GM23338 (cell line): ENCODE results near the gene KRT12. TPM values are rescaled to one million over a fixed set of nuclear protein-coding genes. Genes with fewer than 3 reads are reported as not detected.

Source experiments
- ATAC-seq: fragments of 200-7000 bp; cut with Tn5 transposase; 3 replicates; pipeline ENCODE4 v1.9.1; 2020
- DNase-seq: peaks from one replicate; pipeline ENCODE4 v3.0.0-alpha.2; 2015; ENCODE audit warnings: low spot score
- H2AFZ ChIP-seq: fragments of 200-600 bp; sonication (generic); 2 replicates; pipeline ENCODE4 v1.8.0; 2016; ENCODE audit warnings: antibody characterized with exemption, mild to moderate bottlenecking, moderate library complexity
- H3F3A ChIP-seq: fragments of 200-600 bp; sonication (generic); replicated peaks from 2 replicates; pipeline ENCODE4 v1.8.0; 2017; ENCODE audit warnings: antibody characterized with exemption, mixed run types, low read depth
- H3K27ac ChIP-seq: fragments of 200-600 bp; sonication (generic); 2 replicates; pipeline ENCODE4 v1.6.1; 2016; ENCODE audit warnings: low read depth
- H3K27me3 ChIP-seq: fragments of 200-600 bp; sonication (generic); 2 replicates; pipeline ENCODE4 v1.8.0; 2016; ENCODE audit warnings: mild to moderate bottlenecking, mixed run types, moderate library complexity; ENCODE audit not compliant: insufficient read depth
- H3K36me3 ChIP-seq: fragments of 200-600 bp; sonication (generic); 2 replicates; pipeline ENCODE4 v1.8.0; 2016; ENCODE audit warnings: mild to moderate bottlenecking; ENCODE audit not compliant: insufficient read depth
- H3K4me1 ChIP-seq: fragments of 200-600 bp; sonication (generic); 2 replicates; pipeline ENCODE4 v1.8.0; 2016; ENCODE audit warnings: mild to moderate bottlenecking, moderate library complexity; ENCODE audit not compliant: insufficient read depth
- H3K4me2 ChIP-seq: fragments of 200-600 bp; sonication (generic); 2 replicates; pipeline ENCODE4 v1.7.1; 2017; ENCODE audit warnings: mixed run types
- H3K4me3 ChIP-seq: fragments of 200-600 bp; sonication (generic); 2 replicates; pipeline ENCODE4 v1.6.1; 2016; ENCODE audit warnings: mixed run types
- H3K79me2 ChIP-seq: fragments of 200-600 bp; sonication (generic); replicated peaks from 2 replicates; pipeline ENCODE4 v1.8.0; 2017; ENCODE audit warnings: mild to moderate bottlenecking; ENCODE audit not compliant: insufficient read depth
- H3K9me2 ChIP-seq: fragments of 200-600 bp; sonication (generic); 2 replicates; pipeline ENCODE4 v1.8.0; 2017; ENCODE audit not compliant: insufficient read depth
- H4K20me1 ChIP-seq: fragments of 200-600 bp; sonication (generic); replicated peaks from 2 replicates; pipeline ENCODE4 v1.8.0; 2017; ENCODE audit warnings: mild to moderate bottlenecking; ENCODE audit not compliant: insufficient read depth
- H3K27ac Mint-ChIP-seq: 2 replicates; pipeline ENCODE4 v1.8.0; 2020; ENCODE audit warnings: inconsistent platforms, mild to moderate bottlenecking, moderate library complexity, mixed read lengths
- H3K27me3 Mint-ChIP-seq: 3 replicates; pipeline ENCODE4 v1.8.0; 2022; ENCODE audit warnings: low read depth, mild to moderate bottlenecking, moderate library complexity, mixed read lengths, inconsistent platforms; ENCODE audit not compliant: insufficient read depth, poor library complexity
- H3K36me3 Mint-ChIP-seq: 3 replicates; pipeline ENCODE4 v1.8.0; 2021; ENCODE audit warnings: low read depth, mild to moderate bottlenecking, inconsistent platforms, moderate library complexity, mixed read lengths
- H3K4me1 Mint-ChIP-seq: 3 replicates; pipeline ENCODE4 v1.8.0; 2020; ENCODE audit warnings: mild to moderate bottlenecking, inconsistent platforms, mixed read lengths
- H3K4me3 Mint-ChIP-seq: 3 replicates; pipeline ENCODE4 v1.8.0; 2021; ENCODE audit warnings: moderate library complexity, mild to moderate bottlenecking, inconsistent platforms, mixed read lengths
- H3K9me3 Mint-ChIP-seq: 3 replicates; pipeline ENCODE4 v1.8.0; 2020; ENCODE audit warnings: moderate library complexity, mild to moderate bottlenecking, inconsistent platforms, mixed read lengths
- CREB1 ChIP-seq: fragments of 250-450 bp; sonication (Bioruptor Pico); IDR thresholded peaks from 2 replicates; pipeline ENCODE4 v1.5.0; 2020; ENCODE audit warnings: low read depth, mild to moderate bottlenecking, moderate library complexity
- EZH2 ChIP-seq: fragments of 200-600 bp; sonication (generic); IDR thresholded peaks from one replicate; pipeline ENCODE4 v1.8.0; 2017; ENCODE audit warnings: antibody characterized with exemption, mild to moderate bottlenecking, low read depth; ENCODE audit not compliant: unreplicated experiment
- EZH2phosphoT487 ChIP-seq: fragments of 200-600 bp; sonication (generic); IDR thresholded peaks from one replicate; pipeline ENCODE4 v1.8.1; 2018; ENCODE audit warnings: antibody characterized with exemption; ENCODE audit not compliant: unreplicated experiment
- NANOG ChIP-seq: IDR thresholded peaks from 2 replicates; pipeline ENCODE4 v1.6.1; 2016; ENCODE audit warnings: antibody characterized with exemption, borderline replicate concordance
- POLR2AphosphoS5 ChIP-seq: IDR thresholded peaks from 2 replicates; pipeline ENCODE4 v1.6.1; 2016; ENCODE audit warnings: antibody characterized with exemption, low read depth
- STAT1 ChIP-seq: IDR thresholded peaks from one replicate; pipeline ENCODE4 v1.6.1; 2016; ENCODE audit warnings: antibody characterized with exemption; ENCODE audit not compliant: unreplicated experiment
- ZNF114 ChIP-seq: fragments of 250-450 bp; sonication (Bioruptor Pico); IDR thresholded peaks from 2 replicates; pipeline ENCODE4 v1.5.0; 2020; ENCODE audit warnings: mild to moderate bottlenecking, moderate library complexity
- ZNF331 ChIP-seq: fragments of 250-450 bp; sonication (Bioruptor Pico); IDR thresholded peaks from 2 replicates; pipeline ENCODE4 v1.5.0; 2020; ENCODE audit warnings: low read depth, mild to moderate bottlenecking, moderate library complexity
- polyA plus RNA-seq: library from polyadenylated mRNA; unstranded; fragments of >200 nt; fragmentation: Nextera tagmentation; extraction: Ambion mirVana; gene quantifications from 2 replicates; pipeline ENCODE4 v1.2.1, GENCODE V29; 2016
- total RNA-seq: library from RNA; depleted of rRNA; stranded (reverse); fragments of >200 nt; shearing (Covaris generic); gene quantifications from 2 replicates; pipeline ENCODE4 v1.2.3, GENCODE V29; 2014
- TF ChIP-seq, protein P1 (sequence below): fragments of 250-450 bp; sonication (Bioruptor Pico); IDR thresholded peaks from 2 replicates; pipeline ENCODE4 v1.5.0; 2020; ENCODE audit warnings: mild to moderate bottlenecking, moderate library complexity
- TF ChIP-seq, protein P2 (sequence below), 2 experiments: fragments of 200-600 bp in 1 of 2; sonication (generic) in 1 of 2; conservative IDR thresholded peaks; 2 replicates each; pipeline versions ENCODE4 v1.5.1 to v1.6.1; 2016 to 2017; ENCODE audit warnings: antibody characterized with exemption in 2 of 2, low read depth in 2 of 2, mild to moderate bottlenecking in 2 of 2, moderate library complexity in 1 of 2
- TF ChIP-seq, protein P3 (sequence below): IDR thresholded peaks from 2 replicates; pipeline ENCODE4 v1.6.1; 2016; ENCODE audit warnings: antibody characterized with exemption

KRT12 gene
- total and polyA plus RNA-seq, 2 experiments from 2014 or later, result not detected

DNA sequence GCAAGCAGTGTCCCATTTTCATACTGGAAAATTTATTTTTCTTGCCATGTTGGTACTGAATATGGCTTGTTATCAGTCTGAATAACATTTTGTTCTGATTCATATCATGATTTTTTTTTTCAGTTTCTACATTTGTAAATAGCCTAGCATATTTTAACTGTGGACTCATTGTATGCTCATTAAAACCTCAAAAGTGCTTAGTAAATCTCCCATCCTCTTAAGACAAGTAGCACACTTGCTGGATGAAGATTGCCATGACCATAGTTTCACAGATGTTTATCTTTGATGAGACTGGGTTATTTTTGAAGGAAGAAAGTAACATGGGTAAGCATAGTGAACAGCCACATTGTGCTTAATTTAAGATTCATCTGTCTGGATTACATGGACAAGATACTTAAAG lies 45.5 kb downstream of the KRT12 start:
- TF ChIP-seq POLR2AphosphoS5 (no peak), CREB1 (CRISPR knock-in tag) (no peak), ZNF331 (CRISPR knock-in tag) (no peak), NANOG (no peak)
- H3F3A ChIP-seq, result peaks cover 6% of the 10 kb centered on the region; the same call in 1 of the 2 replicates
- Mint-ChIP-seq H3K27me3 (peaks cover 5% of the 10 kb centered on the region), H3K4me3 (no peak overlapping the region), H3K9me3 (no peaks in the 10 kb centered on the region), H3K27ac (no peak overlapping the region), H3K36me3 (peaks cover 8% of the 10 kb centered on the region; the same call in 2 of the 3 replicates), H3K4me1 (0 out of 3 replicates have a peak, but pooled peaks cover 2% of the 10 kb centered on the region)
- peaks cover 13% of the 10 kb centered on the region; the same call in 1 of the 2 replicates for H3K27me3 ChIP-seq
- no peak overlapping the region for H2AFZ ChIP-seq
- peaks cover 10% of the 10 kb centered on the region; the same call in 1 of the 2 replicates for H3K4me1 ChIP-seq
- peaks cover 2% of the 10 kb centered on the region; the same call in 1 of the 2 replicates for H3K9me2 ChIP-seq
- H3K4me3 ChIP-seq, result no peak overlapping the region
- no peak for ATAC-seq
- DNase-seq, result no peak
- peaks cover 5% of the 10 kb centered on the region; the same call in 1 of the 2 replicates for H3K36me3 ChIP-seq
- H3K4me2 ChIP-seq, result no peak overlapping the region
- H3K27ac ChIP-seq, result no peak overlapping the region
- no peaks in the 10 kb centered on the region for H4K20me1 ChIP-seq
- no peaks in the 10 kb centered on the region for H3K79me2 ChIP-seq

DNA sequence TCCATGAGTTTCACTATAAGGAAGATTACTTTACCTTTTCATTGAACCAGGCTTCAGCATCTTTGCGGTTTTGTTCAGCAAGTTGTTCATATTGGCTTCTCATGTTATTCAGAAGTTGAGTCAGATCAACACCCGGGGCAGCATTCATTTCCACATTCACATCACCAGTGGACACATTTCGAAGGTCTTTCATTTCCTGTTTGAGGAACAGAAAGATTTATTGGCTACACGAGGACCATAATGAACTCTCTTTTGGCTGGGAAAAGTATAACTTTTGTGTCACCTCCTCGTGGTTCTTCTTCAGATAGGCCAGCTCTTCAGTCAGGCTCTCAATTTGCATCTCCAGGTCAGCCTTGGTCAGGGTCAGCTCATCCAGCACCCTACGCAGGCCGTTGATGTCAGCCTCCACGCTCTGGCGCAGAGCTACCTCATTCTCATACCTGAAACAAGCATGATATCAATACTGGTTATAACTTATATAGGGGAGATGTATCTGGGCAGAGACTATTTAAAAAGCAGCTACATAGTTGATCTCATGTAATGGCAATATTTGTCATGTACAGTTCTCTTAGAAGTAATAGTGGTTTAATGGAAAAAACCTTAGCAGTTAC lies 46.7 kb downstream of the KRT12 start:
- TF ChIP-seq CREB1 (CRISPR knock-in tag) (no peak), NANOG (no peak), STAT1 (no peak), POLR2AphosphoS5 (no peak), ZNF114 (CRISPR knock-in tag) (no peak), EZH2phosphoT487 (no peak), EZH2 (no peak)
- TF ChIP-seq, protein P1, sequence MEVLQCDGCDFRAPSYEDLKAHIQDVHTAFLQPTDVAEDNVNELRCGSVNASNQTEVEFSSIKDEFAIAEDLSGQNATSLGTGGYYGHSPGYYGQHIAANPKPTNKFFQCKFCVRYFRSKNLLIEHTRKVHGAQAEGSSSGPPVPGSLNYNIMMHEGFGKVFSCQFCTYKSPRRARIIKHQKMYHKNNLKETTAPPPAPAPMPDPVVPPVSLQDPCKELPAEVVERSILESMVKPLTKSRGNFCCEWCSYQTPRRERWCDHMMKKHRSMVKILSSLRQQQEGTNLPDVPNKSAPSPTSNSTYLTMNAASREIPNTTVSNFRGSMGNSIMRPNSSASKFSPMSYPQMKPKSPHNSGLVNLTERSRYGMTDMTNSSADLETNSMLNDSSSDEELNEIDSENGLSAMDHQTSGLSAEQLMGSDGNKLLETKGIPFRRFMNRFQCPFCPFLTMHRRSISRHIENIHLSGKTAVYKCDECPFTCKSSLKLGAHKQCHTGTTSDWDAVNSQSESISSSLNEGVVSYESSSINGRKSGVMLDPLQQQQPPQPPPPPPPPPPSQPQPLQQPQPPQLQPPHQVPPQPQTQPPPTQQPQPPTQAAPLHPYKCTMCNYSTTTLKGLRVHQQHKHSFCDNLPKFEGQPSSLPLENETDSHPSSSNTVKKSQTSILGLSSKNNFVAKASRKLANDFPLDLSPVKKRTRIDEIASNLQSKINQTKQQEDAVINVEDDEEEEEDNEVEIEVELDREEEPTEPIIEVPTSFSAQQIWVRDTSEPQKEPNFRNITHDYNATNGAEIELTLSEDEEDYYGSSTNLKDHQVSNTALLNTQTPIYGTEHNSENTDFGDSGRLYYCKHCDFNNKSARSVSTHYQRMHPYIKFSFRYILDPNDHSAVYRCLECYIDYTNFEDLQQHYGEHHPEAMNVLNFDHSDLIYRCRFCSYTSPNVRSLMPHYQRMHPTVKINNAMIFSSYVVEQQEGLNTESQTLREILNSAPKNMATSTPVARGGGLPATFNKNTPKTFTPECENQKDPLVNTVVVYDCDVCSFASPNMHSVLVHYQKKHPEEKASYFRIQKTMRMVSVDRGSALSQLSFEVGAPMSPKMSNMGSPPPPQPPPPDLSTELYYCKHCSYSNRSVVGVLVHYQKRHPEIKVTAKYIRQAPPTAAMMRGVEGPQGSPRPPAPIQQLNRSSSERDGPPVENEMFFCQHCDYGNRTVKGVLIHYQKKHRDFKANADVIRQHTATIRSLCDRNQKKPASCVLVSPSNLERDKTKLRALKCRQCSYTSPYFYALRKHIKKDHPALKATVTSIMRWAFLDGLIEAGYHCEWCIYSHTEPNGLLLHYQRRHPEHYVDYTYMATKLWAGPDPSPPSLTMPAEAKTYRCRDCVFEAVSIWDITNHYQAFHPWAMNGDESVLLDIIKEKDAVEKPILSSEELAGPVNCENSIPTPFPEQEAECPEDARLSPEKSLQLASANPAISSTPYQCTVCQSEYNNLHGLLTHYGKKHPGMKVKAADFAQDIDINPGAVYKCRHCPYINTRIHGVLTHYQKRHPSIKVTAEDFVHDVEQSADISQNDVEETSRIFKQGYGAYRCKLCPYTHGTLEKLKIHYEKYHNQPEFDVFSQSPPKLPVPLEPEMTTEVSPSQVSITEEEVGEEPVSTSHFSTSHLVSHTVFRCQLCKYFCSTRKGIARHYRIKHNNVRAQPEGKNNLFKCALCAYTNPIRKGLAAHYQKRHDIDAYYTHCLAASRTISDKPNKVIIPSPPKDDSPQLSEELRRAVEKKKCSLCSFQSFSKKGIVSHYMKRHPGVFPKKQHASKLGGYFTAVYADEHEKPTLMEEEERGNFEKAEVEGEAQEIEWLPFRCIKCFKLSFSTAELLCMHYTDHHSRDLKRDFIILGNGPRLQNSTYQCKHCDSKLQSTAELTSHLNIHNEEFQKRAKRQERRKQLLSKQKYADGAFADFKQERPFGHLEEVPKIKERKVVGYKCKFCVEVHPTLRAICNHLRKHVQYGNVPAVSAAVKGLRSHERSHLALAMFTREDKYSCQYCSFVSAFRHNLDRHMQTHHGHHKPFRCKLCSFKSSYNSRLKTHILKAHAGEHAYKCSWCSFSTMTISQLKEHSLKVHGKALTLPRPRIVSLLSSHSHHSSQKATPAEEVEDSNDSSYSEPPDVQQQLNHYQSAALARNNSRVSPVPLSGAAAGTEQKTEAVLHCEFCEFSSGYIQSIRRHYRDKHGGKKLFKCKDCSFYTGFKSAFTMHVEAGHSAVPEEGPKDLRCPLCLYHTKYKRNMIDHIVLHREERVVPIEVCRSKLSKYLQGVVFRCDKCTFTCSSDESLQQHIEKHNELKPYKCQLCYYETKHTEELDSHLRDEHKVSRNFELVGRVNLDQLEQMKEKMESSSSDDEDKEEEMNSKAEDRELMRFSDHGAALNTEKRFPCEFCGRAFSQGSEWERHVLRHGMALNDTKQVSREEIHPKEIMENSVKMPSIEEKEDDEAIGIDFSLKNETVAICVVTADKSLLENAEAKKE (CRISPR knock-in tag), result no peak
- TF ChIP-seq, protein P2, sequence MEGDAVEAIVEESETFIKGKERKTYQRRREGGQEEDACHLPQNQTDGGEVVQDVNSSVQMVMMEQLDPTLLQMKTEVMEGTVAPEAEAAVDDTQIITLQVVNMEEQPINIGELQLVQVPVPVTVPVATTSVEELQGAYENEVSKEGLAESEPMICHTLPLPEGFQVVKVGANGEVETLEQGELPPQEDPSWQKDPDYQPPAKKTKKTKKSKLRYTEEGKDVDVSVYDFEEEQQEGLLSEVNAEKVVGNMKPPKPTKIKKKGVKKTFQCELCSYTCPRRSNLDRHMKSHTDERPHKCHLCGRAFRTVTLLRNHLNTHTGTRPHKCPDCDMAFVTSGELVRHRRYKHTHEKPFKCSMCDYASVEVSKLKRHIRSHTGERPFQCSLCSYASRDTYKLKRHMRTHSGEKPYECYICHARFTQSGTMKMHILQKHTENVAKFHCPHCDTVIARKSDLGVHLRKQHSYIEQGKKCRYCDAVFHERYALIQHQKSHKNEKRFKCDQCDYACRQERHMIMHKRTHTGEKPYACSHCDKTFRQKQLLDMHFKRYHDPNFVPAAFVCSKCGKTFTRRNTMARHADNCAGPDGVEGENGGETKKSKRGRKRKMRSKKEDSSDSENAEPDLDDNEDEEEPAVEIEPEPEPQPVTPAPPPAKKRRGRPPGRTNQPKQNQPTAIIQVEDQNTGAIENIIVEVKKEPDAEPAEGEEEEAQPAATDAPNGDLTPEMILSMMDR (conservative IDR thresholded peaks at IDR 0.05; ENCODE audit: low read depth in 2 of 2), result no peak
- TF ChIP-seq, protein P3, sequence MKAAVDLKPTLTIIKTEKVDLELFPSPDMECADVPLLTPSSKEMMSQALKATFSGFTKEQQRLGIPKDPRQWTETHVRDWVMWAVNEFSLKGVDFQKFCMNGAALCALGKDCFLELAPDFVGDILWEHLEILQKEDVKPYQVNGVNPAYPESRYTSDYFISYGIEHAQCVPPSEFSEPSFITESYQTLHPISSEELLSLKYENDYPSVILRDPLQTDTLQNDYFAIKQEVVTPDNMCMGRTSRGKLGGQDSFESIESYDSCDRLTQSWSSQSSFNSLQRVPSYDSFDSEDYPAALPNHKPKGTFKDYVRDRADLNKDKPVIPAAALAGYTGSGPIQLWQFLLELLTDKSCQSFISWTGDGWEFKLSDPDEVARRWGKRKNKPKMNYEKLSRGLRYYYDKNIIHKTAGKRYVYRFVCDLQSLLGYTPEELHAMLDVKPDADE, result no peak
- Histone ChIP-seq H3K4me1 (peaks cover 10% of the 10 kb centered on the region; the same call in 1 of the 2 replicates), H3K4me2 (0 out of 2 replicates have a peak overlapping the region, but pooled peaks have one; percentile 83), H3K27me3 (0 out of 2 replicates have a peak, but pooled peaks cover 2% of the 10 kb centered on the region), H3K9me2 (peaks cover 2% of the 10 kb centered on the region; the same call in 1 of the 2 replicates), H2AFZ (no peak overlapping the region), H3K36me3 (peaks cover 5% of the 10 kb centered on the region; the same call in 1 of the 2 replicates), H3K79me2 (no peaks in the 10 kb centered on the region), H3K27ac (no peak overlapping the region), H3K4me3 (no peak overlapping the region), H4K20me1 (no peaks in the 10 kb centered on the region), H3F3A (peaks cover 6% of the 10 kb centered on the region; the same call in 1 of the 2 replicates)
- no peak for ATAC-seq
- Mint-ChIP-seq H3K4me3 (peak overlapping the region; percentile 91), H3K9me3 (no peaks in the 10 kb centered on the region; the same call in 2 of the 3 replicates), H3K4me1 (0 out of 3 replicates have a peak, but pooled peaks cover 2% of the 10 kb centered on the region), H3K36me3 (peaks cover 8% of the 10 kb centered on the region; the same call in 2 of the 3 replicates), H3K27ac (no peak overlapping the region), H3K27me3 (peaks cover 3% of the 10 kb centered on the region)
- DNase-seq, result no peak
